ENCODE results near the gene AMOTL2.

The AMOTL2 gene

GRCh38 chr3:134315286-134316106 lies 58.8 kb downstream of the AMOTL2 start:
- no peak for DNase-seq (ENCODE audit: low read depth)

- DNase-seq (ENCODE audit: low read depth), result no peak
These were observed 59.5 kb downstream of the AMOTL2 start for GRCh38 chr3:134314588-134315285.

DNA sequence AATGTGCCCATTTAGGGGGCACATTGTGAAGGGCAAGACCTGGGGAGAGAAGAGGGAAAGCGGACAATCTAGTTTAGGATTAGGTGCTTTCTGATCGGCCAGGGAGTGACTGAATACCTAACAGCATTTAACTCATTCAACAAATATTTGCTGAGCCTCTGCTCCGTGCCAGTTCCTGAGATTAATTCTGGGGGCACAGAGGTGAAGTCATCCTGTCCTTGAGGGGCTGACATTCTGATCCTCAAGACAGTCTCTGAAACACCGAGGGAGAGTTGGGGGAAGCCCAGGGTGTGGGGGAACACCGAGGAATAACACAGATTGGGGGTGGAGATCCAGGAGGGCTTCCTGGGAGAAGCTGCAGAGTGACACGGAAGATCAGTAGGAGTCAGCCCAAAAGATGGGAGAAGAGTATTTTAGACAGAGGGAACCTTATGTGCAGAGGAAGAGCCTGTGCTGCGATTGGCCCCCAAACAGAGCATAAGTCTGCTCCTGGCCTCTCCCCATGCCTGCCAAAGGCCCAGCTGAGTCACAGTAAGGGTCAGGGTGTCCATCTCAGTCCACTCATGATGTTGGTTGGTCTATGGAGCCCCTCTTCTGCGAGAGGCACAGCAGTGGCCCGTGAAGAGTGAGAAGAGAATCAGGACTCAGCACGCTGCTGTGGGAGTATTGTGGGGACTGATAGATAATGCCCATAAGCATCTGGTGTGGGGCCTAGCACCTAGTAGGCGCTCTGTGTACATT lies 60.2 kb downstream of the AMOTL2 start:
- DNase-seq (ENCODE audit: low read depth), result no peak

GRCh38 chr3:134312873-134313846 lies 61.1 kb downstream of the AMOTL2 start:
- DNase-seq (ENCODE audit: low read depth), result no peak

GRCh38 chr3:134312072-134312872 lies 62.0 kb downstream of the AMOTL2 start:
- no peak for DNase-seq (ENCODE audit: low read depth)

- no peak for DNase-seq (ENCODE audit: low read depth)
These were observed 62.6 kb downstream of the AMOTL2 start for GRCh38 chr3:134311693-134312071.

- DNase-seq (ENCODE audit: low read depth), result no peak
These were observed 63.0 kb downstream of the AMOTL2 start for GRCh38 chr3:134311265-134311664.

DNA sequence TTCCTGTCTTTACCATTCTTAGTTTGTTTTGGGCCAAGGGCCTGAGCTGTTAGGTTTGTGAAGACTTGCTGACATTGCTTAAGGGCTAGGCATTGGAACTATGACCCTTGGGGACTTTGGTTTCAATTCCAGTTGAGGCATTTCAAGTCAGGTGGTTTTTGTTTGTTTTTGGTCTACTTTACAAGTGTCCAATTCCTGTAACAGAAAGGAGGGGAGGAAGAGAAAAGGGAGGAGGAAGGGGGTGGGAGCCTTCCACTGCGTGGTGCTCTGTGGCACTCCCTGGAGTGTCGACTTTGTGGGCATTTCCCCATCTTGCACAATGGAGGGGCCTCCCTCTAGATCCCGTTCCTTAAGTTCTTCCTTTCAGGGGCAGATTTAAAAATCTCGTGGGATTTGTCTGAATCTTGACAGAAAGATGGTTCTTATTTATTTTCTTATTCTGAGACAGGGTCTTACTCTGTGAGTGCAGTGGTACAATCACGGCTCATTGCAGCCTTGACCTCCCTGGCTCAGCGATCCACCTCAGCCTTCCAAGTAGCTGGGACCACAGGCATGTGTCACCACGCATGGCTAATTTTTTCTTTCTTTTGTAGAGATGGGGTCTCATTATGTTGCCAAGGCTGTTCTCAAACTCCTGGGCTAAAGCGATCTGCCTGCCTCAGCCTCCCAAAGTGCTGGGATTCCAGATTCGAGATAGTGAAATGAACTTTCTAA lies 64.1 kb downstream of the AMOTL2 start:
- no peak for DNase-seq (ENCODE audit: low read depth)

- no peak for DNase-seq (ENCODE audit: low read depth)
These were observed 65.8 kb downstream of the AMOTL2 start for GRCh38 chr3:134308350-134308891.

GRCh38 chr3:134307425-134307824 lies 66.8 kb downstream of the AMOTL2 start:
- no peak for DNase-seq (ENCODE audit: low read depth)

DNA sequence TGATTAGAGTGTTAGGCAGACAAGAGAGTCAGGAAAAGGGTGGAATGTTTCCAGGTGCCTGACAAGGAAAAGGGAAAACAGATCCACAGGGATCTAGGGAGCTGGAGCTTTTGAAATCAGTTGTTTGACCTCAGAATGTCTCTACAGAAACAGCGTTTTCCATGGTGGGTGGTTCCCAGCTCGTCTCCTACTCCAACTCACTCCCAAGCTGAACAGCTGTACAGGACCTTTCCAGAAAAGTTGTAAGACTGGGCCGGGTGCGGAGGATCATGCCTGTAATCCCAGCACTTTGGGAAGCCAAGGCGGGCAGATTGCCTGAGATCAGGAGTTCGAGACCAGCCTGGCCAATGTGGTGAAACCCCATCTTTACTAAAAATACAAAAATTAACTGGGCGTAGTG lies 67.9 kb downstream of the AMOTL2 start:
- DNase-seq (ENCODE audit: low read depth), result no peak
